DMS114 treated with DMSO at 0.1 percent for 48 hours (cell line): ENCODE data around the gene RPH3AL.

Source experiments
- DNase-seq: peaks from one replicate; lab custom pipeline; 2025; ENCODE audit not compliant: unreplicated experiment; lab: John Stamatoyannopoulos, UW

The RPH3AL gene

GRCh38 chr17:352421-353212 lies at the start of gene RPH3AL:
Gene RPH3AL, minus strand, starts transcription at chr17:352807. Its CDS starts 25,264 bp downstream, at chr17:327543.
- no peak for DNase-seq

GRCh38 chr17:400257-400656 lies 47.6 kb upstream of the RPH3AL start:
- no peak for DNase-seq

- DNase-seq = no peak
Measured at GRCh38 chr17:396788-397187, 44.2 kb upstream of the RPH3AL start.

- DNase-seq = no peak
Measured at GRCh38 chr17:395974-396373, 43.4 kb upstream of the RPH3AL start.

- DNase-seq = no peak
Measured at GRCh38 chr17:395179-395578, 42.6 kb upstream of the RPH3AL start.

GRCh38 chr17:394718-395095 lies 42.1 kb upstream of the RPH3AL start:
- no peak for DNase-seq

GRCh38 chr17:393806-394717 lies 41.5 kb upstream of the RPH3AL start:
- DNase-seq = no peak

- no peak for DNase-seq
Measured at GRCh38 chr17:391850-392249, 39.2 kb upstream of the RPH3AL start.

GRCh38 chr17:390025-390424 lies 37.4 kb upstream of the RPH3AL start:
- no peak for DNase-seq

GRCh38 chr17:388087-388486 lies 35.5 kb upstream of the RPH3AL start:
- DNase-seq = no peak

- no peak for DNase-seq
Measured at GRCh38 chr17:386141-386876, 33.7 kb upstream of the RPH3AL start.

GRCh38 chr17:385836-386140 lies 33.2 kb upstream of the RPH3AL start:
- DNase-seq = no peak

GRCh38 chr17:385178-385835 lies 32.7 kb upstream of the RPH3AL start:
- DNase-seq = no peak

GRCh38 chr17:384622-385177 lies 32.1 kb upstream of the RPH3AL start:
- DNase-seq = no peak

GRCh38 chr17:383771-384621 lies 31.4 kb upstream of the RPH3AL start:
- DNase-seq = no peak

GRCh38 chr17:382644-383533 lies 30.3 kb upstream of the RPH3AL start:
- no peak for DNase-seq

- no peak for DNase-seq
Measured at GRCh38 chr17:381941-382643, 29.5 kb upstream of the RPH3AL start.

- no peak for DNase-seq
Measured at GRCh38 chr17:381516-381915, 28.9 kb upstream of the RPH3AL start.
